ENCODE data around the gene ZSCAN22. TPM values are rescaled to one million over a fixed set of nuclear protein-coding genes. Genes with fewer than 3 reads are reported as not detected.
"Not testable (repeated sequence)": the region's sequence is repeated elsewhere in the genome, so short reads cannot be mapped to it uniquely, and the experiment has no call there.

ZSCAN22 gene
- total RNA-seq, 5 donors from 2014 or later (not counting 1 experiment from before 2014, with no cell fraction given): 1.9 to 6.9 (median 6.2) TPM

GRCh38 chr19:58304255-58304654 lies 22.5 kb upstream of the ZSCAN22 start:
- 95% methylated on average over 4 of the region's 7 CpGs for WGBS (ENCODE audit: insufficient coverage)
- Mint-ChIP-seq H3K4me1 (peaks cover 44 to 49% (median 46%) of the 10 kb centered on the region in 3 donors), H3K27ac (peak overlapping the region; percentile 95 to 97), H3K9me3 (peaks cover 0 to 3% (median 0%) of the 10 kb centered on the region in 3 donors), H3K36me3 (peaks cover 59% of the 10 kb centered on the region), H3K27me3 (no peaks in the 10 kb centered on the region), H3K4me3 (peak overlapping the region; percentile 96 to 99 (median 98))
- Histone ChIP-seq H3K36me3 (ENCODE audit: control insufficient read depth in 2 of 2, extremely low read depth in 1 of 2, insufficient read depth in 1 of 2, low read length in 1 of 2) (peaks cover 4 to 26% of the 10 kb centered on the region in 2 donors), H3K4me3 (ENCODE audit: control insufficient read depth in 1 of 2, extremely low read depth in 1 of 2, low read length in 1 of 2) (no peak overlapping the region), H3K27ac (ENCODE audit: low read length) (peak overlapping the region; percentile 93), H3K9me3 (no peaks in the 10 kb centered on the region), H3K27me3 (replicated peaks in 1 of 2; ENCODE audit: control insufficient read depth in 2 of 2, extremely low read depth in 1 of 2, insufficient read depth in 2 of 2, low read length in 1 of 2) (no peaks in the 10 kb centered on the region), H3K4me1 (ENCODE audit: control insufficient read depth in 1 of 2, extremely low read depth in 1 of 2, insufficient read depth in 2 of 2, low read length in 2 of 2) (peaks cover 12 to 17% of the 10 kb centered on the region in 2 experiments)
- ChIA-PET CTCF (interaction anchor here in 1 of 2 donors (0.7 kb wide), 1 partner anchor 622 kb away, joined by 3 read pairs; the partner anchor contains the start of gene ZNF551), POLR2A (no interaction called here)
- DNase-seq: no peak
- ATAC-seq (replicated peaks in 1 of 4): no peak

- CTCF ChIA-PET: interaction anchor here in 1 of 2 donors (0.7 to 1.0 kb wide), 2 partner anchors 22 to 623 kb away, joined by 3 read pairs; partner anchors contain the start of genes ZNF551 and ZSCAN22
- peaks cover 4 to 27% of the 10 kb centered on the region in 2 donors for H3K36me3 ChIP-seq (ENCODE audit: control insufficient read depth in 2 of 2, extremely low read depth in 1 of 2, insufficient read depth in 1 of 2, low read length in 1 of 2)
- Mint-ChIP-seq H3K36me3 (peaks cover 62% of the 10 kb centered on the region), H3K27ac (peak overlapping the region; percentile 95 to 97), H3K4me3 (peak overlapping the region; percentile 96 to 99 (median 98)), H3K4me1 (peaks cover 49 to 52% (median 50%) of the 10 kb centered on the region in 3 donors), H3K9me3 (peaks cover 0 to 3% (median 0%) of the 10 kb centered on the region in 3 donors), H3K27me3 (no peaks in the 10 kb centered on the region)
- H3K4me1 ChIP-seq (ENCODE audit: control insufficient read depth in 1 of 2, extremely low read depth in 1 of 2, insufficient read depth in 2 of 2, low read length in 2 of 2): peaks cover 12 to 17% of the 10 kb centered on the region in 2 experiments
- peak overlapping the region; percentile 92 to 93 for H3K4me3 ChIP-seq (ENCODE audit: control insufficient read depth in 1 of 2, extremely low read depth in 1 of 2, low read length in 1 of 2)
- H3K27ac ChIP-seq (ENCODE audit: low read length): peak overlapping the region; percentile 93
- ATAC-seq (replicated peaks in 1 of 4) (no peak), DNase-seq (no peak)
- no peaks in the 10 kb centered on the region for H3K9me3 ChIP-seq
- WGBS (ENCODE audit: insufficient coverage): 67% methylated on average over 3 of the region's 7 CpGs
- POLR2A ChIA-PET: interaction anchor here in 1 of 2 donors (0.7 kb wide), 1 partner anchor 104 kb away, joined by 3 read pairs; the partner anchor contains the start of gene ZNF584
- no peaks in the 10 kb centered on the region for H3K27me3 ChIP-seq (replicated peaks in 1 of 2; ENCODE audit: control insufficient read depth in 2 of 2, extremely low read depth in 1 of 2, insufficient read depth in 2 of 2, low read length in 1 of 2)
Measured at GRCh38 chr19:58304748-58305064, 22.1 kb upstream of the ZSCAN22 start.

GRCh38 chr19:58305065-58305931 lies 21.5 kb upstream of the ZSCAN22 start, which contains the start of gene ERVK3-1:
TSS of gene ERVK3-1 (plus strand) at chr19:58305377. CDS start at chr19:58312169, 6,792 bp downstream.
- Mint-ChIP-seq H3K27ac (peak within 1 kb of the TSS; percentile 95 to 97), H3K27me3 (no peaks in the 10 kb centered on the region), H3K4me3 (peak within 1 kb of the TSS; percentile 96 to 99 (median 98)), H3K9me3 (no peaks in the 10 kb centered on the region), H3K4me1 (peaks cover 52 to 55% (median 52%) of the 10 kb centered on the region in 3 donors), H3K36me3 (peaks cover 61% of the 10 kb centered on the region)
- POLR2A ChIA-PET: interaction anchor here in 1 of 2 donors (0.7 to 1.0 kb wide), 2 partner anchors 21 to 103 kb away, joined by 3 read pairs; partner anchors contain the start of genes ZNF584 and ZSCAN22
- peak within 1 kb of the TSS; percentile 93 for H3K27ac ChIP-seq (ENCODE audit: low read length)
- CTCF ChIA-PET: interaction anchor here in 1 of 2 donors (1.0 kb wide), 1 partner anchor 22 kb away, joined by 3 read pairs; the partner anchor contains the start of gene ZSCAN22
- H3K36me3 ChIP-seq (ENCODE audit: control insufficient read depth in 2 of 2, extremely low read depth in 1 of 2, insufficient read depth in 1 of 2, low read length in 1 of 2): peaks cover 4 to 27% of the 10 kb centered on the region in 2 donors
- peak within 1 kb of the TSS; percentile 92 to 93 for H3K4me3 ChIP-seq (ENCODE audit: control insufficient read depth in 1 of 2, extremely low read depth in 1 of 2, low read length in 1 of 2)
- H3K9me3 ChIP-seq: no peaks in the 10 kb centered on the region
- H3K27me3 ChIP-seq (replicated peaks in 1 of 2; ENCODE audit: control insufficient read depth in 2 of 2, extremely low read depth in 1 of 2, insufficient read depth in 2 of 2, low read length in 1 of 2): no peaks in the 10 kb centered on the region
- WGBS (ENCODE audit: insufficient coverage): under 1% methylated on average over 41 of the region's 55 CpGs
- peaks cover 12 to 17% of the 10 kb centered on the region in 2 experiments for H3K4me1 ChIP-seq (ENCODE audit: control insufficient read depth in 1 of 2, extremely low read depth in 1 of 2, insufficient read depth in 2 of 2, low read length in 2 of 2)
- peak; percentile 97 to 99 (median 98) for ATAC-seq (replicated peaks in 1 of 4)
- peak; percentile 79 to 98 (median 94) for DNase-seq

- peak overlapping the region; percentile 95 to 97 for H3K27ac Mint-ChIP-seq
- Histone ChIP-seq H3K4me1 (ENCODE audit: control insufficient read depth in 1 of 2, extremely low read depth in 1 of 2, insufficient read depth in 2 of 2, low read length in 2 of 2) (peaks cover 12 to 17% of the 10 kb centered on the region in 2 experiments), H3K9me3 (no peaks in the 10 kb centered on the region), H3K4me3 (ENCODE audit: control insufficient read depth in 1 of 2, extremely low read depth in 1 of 2, low read length in 1 of 2) (peak overlapping the region; percentile 92 to 93), H3K36me3 (ENCODE audit: control insufficient read depth in 2 of 2, extremely low read depth in 1 of 2, insufficient read depth in 1 of 2, low read length in 1 of 2) (peaks cover 0 to 25% of the 10 kb centered on the region in 2 donors), H3K27ac (ENCODE audit: low read length) (peak overlapping the region; percentile 93), H3K27me3 (replicated peaks in 1 of 2; ENCODE audit: control insufficient read depth in 2 of 2, extremely low read depth in 1 of 2, insufficient read depth in 2 of 2, low read length in 1 of 2) (no peaks in the 10 kb centered on the region)
- no peaks in the 10 kb centered on the region for H3K9me3 Mint-ChIP-seq
- peaks cover 59% of the 10 kb centered on the region for H3K36me3 Mint-ChIP-seq
- no peak for ATAC-seq (replicated peaks in 1 of 4)
- H3K27me3 Mint-ChIP-seq: no peaks in the 10 kb centered on the region
- 51% methylated on average over 11 of the region's 12 CpGs for WGBS (ENCODE audit: insufficient coverage)
- CTCF ChIA-PET: no interaction called here
- H3K4me3 Mint-ChIP-seq: peak overlapping the region; percentile 96 to 99 (median 98)
- DNase-seq: peak in 3 of 35 experiments; percentile 6 to 31 (median 21)
- H3K4me1 Mint-ChIP-seq: peaks cover 52 to 57% (median 53%) of the 10 kb centered on the region in 3 donors
- POLR2A ChIA-PET: interaction anchor here in 1 of 2 donors (0.6 to 1.0 kb wide), 4 partner anchors 21 to 56 kb away, joined by 3 to 8 read pairs (median 4); partner anchors contain the start of genes ZNF497 and ZSCAN22
Measured at GRCh38 chr19:58305932-58306323, 20.9 kb upstream of the ZSCAN22 start.

- H3K27me3 ChIP-seq (replicated peaks in 1 of 2; ENCODE audit: control insufficient read depth in 2 of 2, extremely low read depth in 1 of 2, insufficient read depth in 2 of 2, low read length in 1 of 2): no peaks in the 10 kb centered on the region
- Mint-ChIP-seq H3K9me3 (no peaks in the 10 kb centered on the region), H3K4me1 (peaks cover 53 to 62% (median 55%) of the 10 kb centered on the region in 3 donors), H3K27ac (no peak overlapping the region), H3K36me3 (peaks cover 66% of the 10 kb centered on the region), H3K27me3 (no peaks in the 10 kb centered on the region), H3K4me3 (peak overlapping the region in 1 of 3 donors; percentile 21)
- H3K4me3 ChIP-seq (ENCODE audit: control insufficient read depth in 1 of 2, extremely low read depth in 1 of 2, low read length in 1 of 2): no peak overlapping the region
- POLR2A ChIA-PET: no interaction called here
- H3K4me1 ChIP-seq (ENCODE audit: control insufficient read depth in 1 of 2, extremely low read depth in 1 of 2, insufficient read depth in 2 of 2, low read length in 2 of 2): peaks cover 12 to 17% of the 10 kb centered on the region in 2 experiments
- DNase-seq (no peak), ATAC-seq (replicated peaks in 1 of 4) (no peak)
- H3K27ac ChIP-seq (ENCODE audit: low read length): no peak overlapping the region
- no peaks in the 10 kb centered on the region for H3K9me3 ChIP-seq
- H3K36me3 ChIP-seq (ENCODE audit: control insufficient read depth in 2 of 2, extremely low read depth in 1 of 2, insufficient read depth in 1 of 2, low read length in 1 of 2): peaks cover 10 to 40% of the 10 kb centered on the region in 2 donors
- WGBS (ENCODE audit: insufficient coverage): no CpG with 5 or more reads among the region's 4 CpGs
- CTCF ChIA-PET: no interaction called here
Measured at GRCh38 chr19:58307736-58308135, 19.1 kb upstream of the ZSCAN22 start.

GRCh38 chr19:58310685-58311084 lies 16.1 kb upstream of the ZSCAN22 start:
- H3K9me3 ChIP-seq; H3K27ac Mint-ChIP-seq; H3K27me3 Mint-ChIP-seq; H3K4me3 ChIP-seq (ENCODE audit: control insufficient read depth in 1 of 2, extremely low read depth in 1 of 2, low read length in 1 of 2); H3K9me3 Mint-ChIP-seq; H3K27ac ChIP-seq (ENCODE audit: low read length); H3K27me3 ChIP-seq (replicated peaks in 1 of 2; ENCODE audit: control insufficient read depth in 2 of 2, extremely low read depth in 1 of 2, insufficient read depth in 2 of 2, low read length in 1 of 2); ATAC-seq (replicated peaks in 1 of 4); H3K4me3 Mint-ChIP-seq: not testable (repeated sequence)
- CTCF ChIA-PET: interaction anchor here in 1 of 2 donors (0.7 kb wide), 1 partner anchor 179 kb away, joined by 3 read pairs; no protein-coding TSS in a partner anchor
- Mint-ChIP-seq H3K36me3 (peaks cover 78% of the 10 kb centered on the region), H3K4me1 (peaks cover 39 to 48% (median 40%) of the 10 kb centered on the region in 3 donors)
- peak in 6 of 35 experiments; percentile 4 to 16 (median 10) for DNase-seq
- peaks cover 25 to 66% of the 10 kb centered on the region in 2 donors for H3K36me3 ChIP-seq (ENCODE audit: control insufficient read depth in 2 of 2, extremely low read depth in 1 of 2, insufficient read depth in 1 of 2, low read length in 1 of 2)
- H3K4me1 ChIP-seq (ENCODE audit: control insufficient read depth in 1 of 2, extremely low read depth in 1 of 2, insufficient read depth in 2 of 2, low read length in 2 of 2): peaks cover 8 to 15% of the 10 kb centered on the region in 2 experiments
- POLR2A ChIA-PET: interaction anchor here in 1 of 2 donors (1.1 kb wide), 1 partner anchor 52 kb away, joined by 3 read pairs; no protein-coding TSS in a partner anchor
- WGBS (ENCODE audit: insufficient coverage): 100% methylated on average over 4 of the region's 13 CpGs

Measured in T-cell (primary cell).